NCI-H2107 treated with DMSO at 0.1 percent for 48 hours (cell line): Measurements from ENCODE around the gene ENDOD1.
"Not testable (repeated sequence)": the region's sequence is repeated elsewhere in the genome, so short reads cannot be mapped to it uniquely, and the experiment has no call there.

Experiments
- DNase-seq: peaks from one replicate; lab custom pipeline; 2025; ENCODE audit not compliant: unreplicated experiment; lab: John Stamatoyannopoulos, UW

Gene ENDOD1

DNA sequence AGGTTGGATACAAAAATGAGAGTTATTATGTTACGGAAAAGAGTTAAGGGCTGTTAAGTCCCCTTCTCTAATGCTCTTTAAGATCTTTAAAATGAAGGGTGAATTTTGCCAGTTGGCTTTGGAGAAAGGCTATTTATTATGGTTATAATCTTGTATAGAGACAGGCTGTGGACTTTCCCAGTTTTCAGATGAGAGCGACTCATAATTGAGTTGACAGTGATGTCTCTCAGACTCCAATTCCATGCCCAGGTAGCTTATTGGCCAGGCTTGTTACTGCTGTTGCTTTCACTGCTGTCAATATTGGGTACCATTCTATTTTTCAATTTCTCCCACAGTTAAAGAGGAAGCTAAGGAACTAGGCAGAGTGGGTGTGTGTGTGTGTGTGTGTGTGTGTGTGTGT lies 13.1 kb downstream of the ENDOD1 start:
- DNase-seq: no peak

DNA sequence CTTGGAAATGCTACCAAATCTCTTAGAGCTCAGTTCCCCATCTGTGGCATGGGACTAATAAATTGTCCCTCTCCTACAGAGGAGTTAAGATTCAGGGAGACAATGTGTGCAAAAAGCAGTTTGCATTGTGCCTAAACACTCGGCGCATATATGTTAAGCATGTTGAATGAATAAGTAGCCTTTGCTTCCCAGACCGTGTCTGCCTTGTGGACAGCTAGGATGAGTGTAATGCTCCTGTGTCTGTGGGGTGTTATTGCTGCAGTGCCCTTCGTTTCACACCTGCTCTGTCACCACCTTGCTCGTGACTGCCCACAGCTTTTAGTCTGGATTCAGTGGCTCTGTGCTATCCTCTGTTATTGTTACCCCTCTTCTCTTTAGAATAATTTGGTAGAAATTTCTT lies 14.1 kb downstream of the ENDOD1 start:
- DNase-seq: no peak

DNA sequence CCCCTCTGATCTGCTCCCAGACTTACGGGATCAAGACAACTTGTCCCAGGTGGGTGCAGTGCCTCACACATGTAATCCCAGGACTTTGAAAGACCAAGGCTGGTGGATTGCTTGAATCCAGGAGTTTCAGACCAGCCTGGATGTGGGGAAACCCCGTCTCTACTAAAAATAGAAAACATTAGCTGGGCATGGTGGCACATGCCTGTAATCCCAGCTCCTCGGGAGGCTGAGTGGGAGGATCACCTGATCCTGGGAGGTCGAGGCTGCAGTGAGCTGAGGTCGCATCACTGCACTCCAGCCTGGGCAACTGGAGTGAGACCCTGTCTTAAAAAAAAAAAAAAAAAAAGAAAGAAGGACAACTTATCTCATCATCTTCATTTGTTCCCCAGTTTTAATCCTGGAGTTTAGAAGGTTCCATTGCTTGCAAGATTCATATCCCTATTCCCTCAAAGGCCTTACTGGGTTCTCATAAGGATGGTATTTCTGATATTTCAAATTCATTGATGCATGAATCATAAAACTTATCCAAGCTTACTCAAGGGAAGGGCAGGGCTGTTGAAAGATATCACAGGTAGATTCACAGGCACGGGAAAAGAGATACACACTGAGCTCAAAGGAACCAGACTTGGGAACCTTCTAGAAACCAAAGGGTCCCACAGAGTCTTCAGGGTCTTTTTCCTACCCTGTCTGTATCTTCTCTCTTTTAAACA lies 14.6 kb downstream of the ENDOD1 start:
- DNase-seq: no peak

DNA sequence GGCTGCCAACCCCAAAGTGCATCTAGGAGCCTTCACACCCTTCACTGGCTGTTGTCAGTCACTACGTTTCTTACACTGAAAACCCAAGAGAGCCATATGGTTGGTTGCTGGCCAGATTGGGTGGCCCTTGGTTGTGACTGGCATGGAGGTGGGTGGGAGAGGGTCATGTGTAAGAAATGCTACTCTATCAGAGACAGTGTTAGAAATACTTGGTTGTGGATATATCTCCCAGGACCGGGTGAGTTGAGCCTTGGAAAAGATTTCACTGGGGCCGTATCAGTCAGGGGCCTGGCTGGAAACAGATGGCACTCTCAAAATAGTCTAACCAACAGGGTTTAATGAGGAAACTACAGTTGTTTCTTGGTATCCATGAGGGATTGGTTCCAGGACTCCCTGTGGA lies 15.2 kb downstream of the ENDOD1 start:
- DNase-seq: no peak

DNA sequence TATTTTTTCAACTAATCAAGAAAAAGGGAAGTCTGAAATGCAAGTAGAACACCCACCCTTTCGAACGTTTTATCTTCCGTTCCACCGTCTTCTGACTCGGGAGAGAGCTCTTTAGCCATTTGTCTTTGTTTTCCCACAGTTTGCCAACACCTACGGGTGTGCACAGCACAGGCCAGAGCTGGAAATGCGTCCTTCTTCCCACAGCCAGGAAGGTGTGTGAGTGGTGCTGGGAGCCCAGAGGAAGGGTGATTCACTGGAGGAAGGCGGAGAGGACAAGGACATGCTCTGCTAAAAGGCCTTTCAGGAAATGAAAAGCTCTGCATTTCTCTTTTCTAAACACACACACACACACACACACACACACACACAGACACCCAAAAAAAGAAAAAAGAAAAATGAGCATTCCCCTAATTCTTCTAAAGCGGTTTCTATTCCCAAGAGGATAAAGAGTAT lies 18.5 kb downstream of the ENDOD1 start:
- no peak for DNase-seq

DNA sequence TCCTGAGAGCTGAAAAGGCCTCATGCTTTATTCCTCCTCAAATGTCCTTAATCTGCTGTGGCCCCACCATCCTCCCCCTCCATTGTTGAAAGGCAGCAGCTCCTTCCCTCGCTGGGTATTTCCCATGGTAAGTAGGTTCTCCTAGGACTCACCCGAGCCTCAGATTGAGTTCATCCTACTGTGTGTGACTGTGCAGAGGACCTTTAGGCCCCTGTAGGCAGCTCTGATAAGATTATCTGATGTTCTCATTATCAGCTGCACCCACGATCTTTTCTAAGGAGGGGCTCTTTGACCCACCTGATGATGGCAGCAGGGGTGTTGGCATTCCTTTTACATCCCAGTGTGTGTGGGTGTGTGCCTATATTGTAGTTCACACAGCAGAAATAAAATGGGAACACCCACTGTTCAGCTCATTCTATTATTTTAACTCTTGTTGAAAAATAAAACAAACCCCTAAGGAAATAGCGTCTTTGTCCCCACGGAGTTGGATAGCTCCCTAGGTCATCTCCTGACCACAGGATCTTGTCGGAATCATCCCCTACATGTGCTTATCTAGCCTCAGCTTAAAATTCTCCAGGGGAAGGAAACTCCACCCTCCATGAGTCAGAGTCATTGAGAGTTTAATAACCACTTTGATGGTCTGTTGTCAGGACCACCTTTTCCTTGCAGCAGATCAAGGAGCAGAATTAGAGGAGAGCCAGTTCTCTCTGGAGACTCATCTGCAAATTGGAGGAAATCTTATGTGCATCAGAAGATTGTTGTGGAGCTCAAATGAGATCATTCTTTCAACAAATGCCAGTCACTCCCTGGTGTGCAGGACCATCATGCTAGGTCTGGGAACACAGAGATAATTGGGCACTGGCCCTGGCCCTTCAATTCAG lies 19.3 kb downstream of the ENDOD1 start:
- DNase-seq: no peak

DNA sequence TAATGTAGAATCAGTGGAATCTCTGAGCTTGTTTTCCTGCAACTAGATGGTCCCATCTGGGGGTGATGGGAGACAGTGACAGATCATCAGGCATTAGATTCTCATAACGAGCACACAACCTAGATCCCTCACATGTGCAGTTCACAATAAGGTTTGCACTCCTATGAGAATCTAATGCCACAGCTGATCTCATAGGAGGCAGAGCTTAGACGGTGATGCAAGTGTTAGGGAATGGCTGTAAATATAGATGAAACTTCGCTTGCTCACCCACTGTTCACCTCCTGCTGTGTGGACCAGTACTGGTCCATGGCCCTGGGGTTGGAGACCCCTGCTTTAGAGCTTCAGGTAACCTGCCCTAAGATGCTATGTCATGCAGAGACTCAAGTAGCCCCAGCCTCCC lies 21.8 kb downstream of the ENDOD1 start:
- not testable (repeated sequence) for DNase-seq

DNA sequence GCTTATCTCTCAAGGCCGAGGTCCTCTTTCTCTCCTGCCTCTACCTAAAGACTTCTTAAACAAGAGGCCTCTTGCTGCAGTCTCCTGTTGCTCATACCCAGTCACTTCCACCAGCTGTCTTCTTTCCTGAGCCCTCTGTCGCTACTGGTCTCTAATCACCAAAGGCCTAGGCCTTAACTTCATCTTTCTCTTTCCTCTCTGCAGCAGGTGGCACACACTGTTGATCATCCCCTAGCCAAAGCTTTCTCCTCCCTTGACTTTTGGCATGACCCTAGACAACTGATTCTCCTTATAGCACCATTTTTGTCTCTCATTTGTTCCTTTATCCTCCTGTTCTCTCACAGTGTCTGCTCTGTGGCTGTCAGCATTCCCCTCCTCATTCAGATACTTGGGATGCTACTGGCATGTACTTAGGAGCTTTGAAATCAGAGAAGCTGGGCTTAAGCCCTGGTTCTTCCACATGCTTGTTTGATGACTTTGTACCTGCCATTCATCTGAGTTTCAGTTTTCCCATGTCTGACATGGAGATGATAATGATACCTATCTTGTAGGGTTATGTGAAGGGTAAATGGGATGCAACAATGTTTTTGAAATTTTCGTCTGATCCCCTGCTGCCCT lies 22.4 kb downstream of the ENDOD1 start:
- DNase-seq: no peak

DNA sequence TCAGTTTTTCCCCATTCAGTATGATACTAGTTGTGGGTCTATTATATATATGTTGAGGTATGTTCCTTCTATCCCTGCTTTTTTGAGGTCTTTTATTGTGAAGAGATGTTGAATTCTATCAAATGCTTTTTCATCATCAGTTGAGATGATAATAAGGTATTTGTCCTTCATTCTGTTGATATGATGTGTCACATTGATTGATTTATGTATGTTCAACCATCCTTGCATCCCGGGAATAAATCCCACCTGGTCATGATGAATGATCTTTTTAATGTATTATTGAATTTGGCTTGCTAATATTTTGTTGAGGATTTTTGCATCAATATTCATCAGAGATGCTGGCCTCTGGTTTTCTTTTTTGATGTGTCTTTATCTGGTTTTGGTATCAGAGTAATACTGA lies 26.0 kb downstream of the ENDOD1 start:
- no peak for DNase-seq

DNA sequence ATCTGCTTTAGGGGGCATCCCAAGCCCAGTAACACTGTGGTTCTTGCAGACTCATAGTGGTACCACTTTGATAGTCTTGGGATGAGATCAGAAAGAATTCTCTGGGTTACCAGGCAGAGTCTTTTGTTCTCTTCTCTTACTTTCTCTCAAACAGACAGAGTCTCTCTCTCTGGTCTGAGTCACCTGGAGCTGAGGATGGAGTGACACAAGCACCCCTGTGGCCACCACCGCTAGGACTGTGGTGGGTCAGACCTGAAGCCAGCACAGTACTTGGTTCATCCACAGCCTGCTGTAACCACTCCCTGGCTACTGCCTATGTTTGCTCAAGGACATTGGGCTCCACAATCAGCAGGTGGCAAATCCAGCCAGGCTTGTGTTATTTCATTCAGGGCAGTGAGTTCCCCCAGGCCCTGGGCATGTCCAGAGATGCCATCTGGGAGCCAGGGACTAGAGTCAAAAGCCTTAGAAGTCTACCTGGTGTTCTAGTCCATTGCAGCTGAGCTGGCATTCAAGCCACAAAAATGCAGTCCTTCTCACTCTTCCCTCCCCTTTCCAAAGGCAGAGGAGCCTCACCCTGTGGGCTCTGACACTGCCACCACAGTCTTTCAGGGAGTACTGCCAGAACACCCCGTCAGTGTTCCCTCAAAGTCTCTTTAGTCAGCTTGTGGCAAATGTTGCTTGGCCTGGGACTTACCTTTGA lies 29.9 kb downstream of the ENDOD1 start:
- no peak for DNase-seq

DNA sequence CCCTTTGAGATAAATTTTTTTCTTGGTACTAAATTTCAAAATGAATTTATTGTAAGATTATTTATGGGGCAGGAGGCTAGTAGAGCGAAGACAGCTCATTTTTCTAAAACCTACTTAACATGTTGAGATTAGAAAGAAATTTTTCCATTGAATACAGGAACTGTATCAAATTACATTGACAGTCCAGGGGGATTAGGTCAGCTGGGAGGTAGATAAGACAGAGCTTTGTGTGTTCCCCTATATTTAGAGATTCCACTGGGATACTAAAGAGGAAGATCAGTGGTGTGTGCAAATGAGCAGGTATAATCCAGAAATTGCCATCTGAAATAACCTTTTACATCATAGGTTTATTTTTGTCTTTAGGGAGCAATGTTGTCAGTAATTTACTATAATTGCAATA lies 32.1 kb downstream of the ENDOD1 start:
- peak; percentile 1 for DNase-seq

DNA sequence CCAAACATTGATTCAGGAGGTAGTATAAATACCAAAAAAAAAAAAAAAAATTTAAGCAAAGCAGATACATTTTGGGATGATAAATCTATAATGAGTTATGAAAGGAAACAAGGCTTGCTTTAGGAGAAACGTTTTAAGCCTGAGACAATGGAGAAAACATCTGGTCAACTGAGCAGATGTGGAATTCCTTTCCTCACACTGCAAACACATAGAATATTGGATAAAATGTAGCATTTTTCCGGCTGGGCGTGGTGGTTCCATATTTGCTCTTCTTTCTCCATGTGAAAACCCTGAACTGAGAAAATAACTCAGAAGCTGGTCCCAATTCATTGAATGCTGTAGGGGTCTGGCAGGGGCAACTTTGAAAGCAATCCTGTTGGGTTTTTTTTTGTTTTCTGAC lies 33.9 kb downstream of the ENDOD1 start:
- no peak for DNase-seq

DNA sequence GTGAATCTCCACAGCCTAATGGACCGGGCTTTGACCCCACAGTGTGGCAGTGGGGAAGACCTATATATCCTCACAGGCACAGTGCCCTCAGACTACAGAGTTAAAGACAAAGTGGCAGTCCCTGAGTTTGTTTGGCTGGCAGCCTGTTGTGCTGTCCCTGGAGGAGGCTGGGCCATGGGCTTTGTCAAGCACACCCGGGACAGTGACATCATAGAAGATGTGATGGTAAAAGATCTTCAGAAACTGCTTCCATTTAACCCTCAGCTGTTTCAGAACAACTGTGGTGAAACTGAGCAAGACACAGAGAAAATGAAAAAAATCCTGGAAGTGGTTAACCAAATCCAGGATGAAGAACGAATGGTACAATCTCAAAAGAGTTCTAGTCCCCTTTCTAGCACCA lies 39.0 kb downstream of the ENDOD1 start:
- DNase-seq: no peak

DNA sequence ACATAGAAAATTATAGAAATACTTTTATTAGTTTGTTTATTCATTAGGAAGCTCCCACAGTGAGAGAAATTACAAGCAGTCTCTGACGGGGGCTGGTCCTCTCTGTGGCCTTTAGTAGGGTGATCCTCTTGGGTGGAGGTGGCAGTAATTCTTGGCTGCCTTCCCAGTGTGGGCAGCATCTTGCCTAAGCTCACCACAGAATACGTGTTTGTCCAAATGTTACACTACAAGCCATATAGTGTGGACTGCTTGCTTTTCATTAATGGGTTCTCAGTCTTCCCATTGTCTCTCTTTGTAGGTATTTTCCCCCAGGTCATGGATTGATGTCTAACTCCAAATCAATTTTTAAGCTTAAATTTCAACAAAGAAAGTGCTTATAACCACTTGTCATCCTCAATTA lies 43.3 kb downstream of the ENDOD1 start:
- DNase-seq: no peak

DNA sequence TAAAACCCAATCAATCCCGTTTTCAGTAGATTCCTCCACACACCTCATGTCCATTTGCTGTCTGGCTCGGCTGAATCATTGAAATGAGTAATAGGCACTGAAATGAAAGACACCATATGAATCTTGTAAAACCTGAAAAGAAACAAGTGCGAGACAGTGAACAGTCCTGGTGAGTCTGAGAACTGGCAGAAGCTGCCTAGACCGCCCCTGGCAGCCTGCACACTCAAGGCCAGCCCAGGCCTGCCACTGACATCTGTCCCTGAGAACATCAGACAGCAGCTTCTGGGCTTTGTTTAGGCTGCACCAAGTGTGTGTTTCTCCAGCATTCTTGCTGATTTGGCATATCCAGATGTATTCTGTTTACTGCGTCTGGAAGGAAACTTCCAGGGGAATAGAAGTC lies 44.8 kb downstream of the ENDOD1 start:
- no peak for DNase-seq

DNA sequence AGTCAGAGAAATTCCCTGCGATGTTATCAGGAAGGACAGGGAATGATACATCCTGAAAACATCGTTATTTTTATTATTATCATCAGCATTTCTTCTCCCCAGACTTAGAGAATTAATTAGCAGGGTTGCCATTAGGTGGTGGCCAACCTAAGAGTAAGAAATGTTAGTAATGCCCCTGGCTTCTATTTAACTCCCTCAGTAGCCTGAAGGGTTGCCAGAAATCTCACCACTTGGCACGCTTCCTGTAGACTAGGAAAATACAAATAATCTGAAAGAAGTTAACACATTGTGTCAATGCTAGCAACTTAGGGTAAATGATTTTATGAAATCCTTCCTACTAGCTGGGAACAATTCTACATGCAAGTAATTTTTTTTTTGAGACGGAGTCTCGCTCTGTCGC lies 45.5 kb downstream of the ENDOD1 start:
- no peak for DNase-seq

DNA sequence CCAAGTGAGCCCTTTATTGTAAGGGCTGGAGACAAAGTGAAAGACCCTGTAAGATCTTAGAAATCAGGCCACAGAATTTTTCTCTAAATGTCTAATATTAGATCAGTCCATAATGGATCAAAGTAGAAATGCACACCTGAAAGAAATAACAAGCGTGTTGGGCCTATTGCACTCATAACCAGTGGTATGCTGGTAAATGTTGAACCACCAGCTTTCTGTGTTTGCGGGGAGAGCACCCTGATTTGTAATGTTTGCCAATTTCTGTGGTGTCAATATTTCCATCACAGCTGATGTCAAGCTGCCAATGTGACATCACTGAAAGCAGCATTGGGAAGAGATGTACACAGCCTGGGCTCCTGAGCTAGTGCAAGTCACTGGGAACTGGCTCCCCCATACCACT lies 46.2 kb downstream of the ENDOD1 start:
- no peak for DNase-seq

DNA sequence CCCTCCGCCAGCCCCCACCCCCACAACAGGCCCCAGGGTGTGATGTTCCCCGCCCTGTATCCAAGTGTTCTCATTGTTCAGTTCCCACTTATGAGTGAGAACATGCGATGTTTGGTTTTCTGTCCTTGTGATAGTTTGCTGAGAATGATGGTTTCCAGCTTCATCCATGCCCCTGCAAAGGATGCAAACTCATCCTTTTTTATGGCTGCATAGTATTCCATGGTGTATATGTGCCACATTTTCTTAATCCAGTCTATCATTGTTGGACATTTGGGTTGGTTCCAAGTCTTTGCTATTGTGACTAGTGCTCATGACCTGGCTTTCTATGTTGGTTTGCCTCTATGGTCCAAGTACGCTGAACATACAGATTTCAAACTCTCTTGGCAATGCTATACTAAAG lies 47.1 kb downstream of the ENDOD1 start:
- DNase-seq: not testable (repeated sequence)

DNA sequence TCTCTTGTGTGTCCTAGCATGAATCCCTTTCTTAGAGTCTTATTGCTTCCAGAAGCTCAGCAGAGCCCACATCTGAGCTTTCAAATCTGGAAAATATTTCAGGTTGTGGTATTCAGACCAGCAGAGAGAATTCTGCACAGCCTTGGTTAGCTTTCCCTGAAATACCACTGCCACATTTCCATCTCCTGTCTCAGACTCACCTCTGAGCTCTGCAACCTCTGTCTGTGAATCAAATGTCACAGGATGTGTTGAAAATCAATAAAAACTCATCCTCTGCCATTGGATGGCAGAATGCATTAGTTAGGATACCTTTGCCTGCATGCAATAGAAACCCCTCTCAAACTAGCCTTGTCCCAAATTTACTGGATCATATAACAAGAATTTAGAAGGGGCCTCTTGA lies 47.7 kb downstream of the ENDOD1 start:
- no peak for DNase-seq

DNA sequence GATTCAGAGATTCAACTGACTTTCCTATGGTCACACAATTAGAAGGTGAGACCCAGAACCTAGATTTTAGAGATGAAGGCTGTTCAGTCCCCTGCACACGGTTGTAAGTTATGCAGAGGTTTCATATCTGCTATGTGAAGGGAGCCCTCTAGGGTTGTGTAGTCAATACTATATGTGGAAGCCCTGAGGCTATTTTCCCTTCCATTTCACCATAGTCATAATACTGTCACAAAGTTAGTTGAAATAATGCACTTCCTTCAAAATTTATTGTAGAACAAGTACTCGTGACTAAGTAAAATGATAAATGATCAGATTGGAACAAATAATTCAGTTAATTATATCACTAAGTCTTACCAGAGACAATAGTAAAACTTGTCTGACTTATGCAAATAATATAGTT lies 48.8 kb downstream of the ENDOD1 start:
- DNase-seq: no peak

DNA sequence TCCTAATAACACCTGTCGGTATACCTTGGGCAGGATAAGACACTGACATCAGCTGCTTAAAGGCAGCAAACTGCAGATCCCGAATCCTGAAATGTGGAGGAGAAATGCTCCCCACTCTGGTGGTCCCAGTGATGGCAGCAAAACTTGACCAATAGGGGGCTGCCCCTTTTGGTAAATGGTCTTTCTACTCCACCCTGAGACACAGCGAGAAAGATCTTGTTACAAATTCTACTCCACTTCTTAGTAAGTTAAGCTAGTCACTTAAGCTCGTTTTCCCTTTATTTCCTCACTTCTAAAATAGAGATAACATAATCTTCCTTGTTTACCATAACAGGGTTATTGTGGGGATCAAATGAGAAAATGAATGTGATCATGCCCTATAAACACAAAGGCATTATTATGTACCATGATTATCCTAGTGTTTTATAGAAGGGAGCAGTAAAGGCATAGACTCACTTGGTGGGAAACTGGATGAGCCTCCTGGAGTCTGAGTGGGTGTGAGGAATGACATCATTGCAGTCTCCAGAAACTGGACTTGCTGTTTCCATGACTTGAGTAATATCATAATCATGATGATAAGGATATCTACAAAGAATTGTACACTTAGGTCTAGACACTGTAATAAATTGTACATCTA lies 50.9 kb downstream of the ENDOD1 start:
- DNase-seq: no peak
